Central memory CD8-positive, alpha-beta T cell (primary cell): ENCODE data around the gene ADGB.
"Not testable (repeated sequence)": the region's sequence is repeated elsewhere in the genome, so short reads cannot be mapped to it uniquely, and the experiment has no call there.

ENCODE experiments used
- ATAC-seq: fragments of 150-1000 bp; cut with Tn5 transposase; replicated peaks from 2 replicates; pipeline ENCODE4 v1.10.0; 2022; ENCODE audit warnings: mild to moderate bottlenecking, moderate FRiP score, moderate number of reproducible peaks; ENCODE audit not compliant: poor library complexity, severe bottlenecking; ENCODE audit errors: extremely low read depth
- DNase-seq, 2 donors: peaks; one replicate each; pipeline ENCODE4 v3.0.0; 2021; ENCODE audit warnings: low spot score in 2 of 2
- H3K27ac Mint-ChIP-seq: one replicate; pipeline ENCODE4 v1.8.0; 2022; ENCODE audit warnings: low read depth, mild to moderate bottlenecking, moderate library complexity, mixed read lengths
- H3K27me3 Mint-ChIP-seq: one replicate; pipeline ENCODE4 v1.8.0; 2022; ENCODE audit warnings: mixed read lengths
- H3K36me3 Mint-ChIP-seq: one replicate; pipeline ENCODE4 v1.8.0; 2022; ENCODE audit warnings: mild to moderate bottlenecking, moderate library complexity, mixed read lengths; ENCODE audit not compliant: insufficient read depth
- H3K4me1 Mint-ChIP-seq: one replicate; pipeline ENCODE4 v1.8.0; 2022; ENCODE audit warnings: mixed read lengths
- H3K4me3 Mint-ChIP-seq: one replicate; pipeline ENCODE4 v1.8.0; 2022; ENCODE audit warnings: mild to moderate bottlenecking, moderate library complexity, mixed read lengths
- H3K9me3 Mint-ChIP-seq: one replicate; pipeline ENCODE4 v1.8.0; 2022; ENCODE audit warnings: mixed read lengths

The ADGB gene

DNA sequence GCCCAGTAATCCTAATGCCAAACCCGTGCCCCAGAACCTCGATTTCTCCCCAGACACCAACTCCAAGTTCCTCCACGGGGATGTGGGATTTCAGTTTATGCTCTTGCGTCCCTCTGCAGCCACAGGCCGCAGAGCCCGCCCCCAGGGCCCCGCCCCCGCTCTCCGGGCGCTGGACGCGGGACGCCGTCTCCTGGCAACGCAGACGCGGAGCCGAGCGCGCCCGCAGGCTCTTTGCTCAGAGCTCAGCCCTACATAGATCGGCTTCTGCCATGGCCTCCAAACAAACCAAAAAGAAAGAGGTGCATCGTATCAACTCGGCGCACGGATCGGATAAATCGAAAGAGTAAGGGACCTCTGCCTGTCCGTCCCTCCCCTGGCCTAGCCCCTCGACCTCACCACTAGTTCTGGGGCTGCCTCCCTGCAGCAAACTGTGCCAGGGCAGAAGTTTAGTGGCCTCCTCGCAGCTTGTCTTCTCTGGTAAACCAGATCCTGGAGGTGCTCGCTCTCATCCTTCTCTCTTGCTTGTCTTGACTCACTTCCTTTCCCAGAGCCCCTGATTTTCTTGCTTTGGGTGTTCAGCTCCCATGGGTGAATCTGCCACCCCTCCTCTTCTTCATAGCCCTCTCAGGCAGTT lies at the start of gene ADGB:
TSS of gene ADGB (plus strand) at position 201 of the 634 bp plus-strand sequence. CDS start at position 270, 69 bp downstream.
- ATAC-seq (no peak), DNase-seq (no peak)
- peaks cover 5% of the 10 kb centered on the region for H3K9me3 Mint-ChIP-seq
- H3K27ac Mint-ChIP-seq = no peak within 1 kb of the TSS
- peaks cover 5% of the 10 kb centered on the region for H3K4me1 Mint-ChIP-seq
- H3K4me3 Mint-ChIP-seq = peak within 1 kb of the TSS; percentile 3
- no peaks in the 10 kb centered on the region for H3K36me3 Mint-ChIP-seq
- H3K27me3 Mint-ChIP-seq = no peaks in the 10 kb centered on the region

DNA sequence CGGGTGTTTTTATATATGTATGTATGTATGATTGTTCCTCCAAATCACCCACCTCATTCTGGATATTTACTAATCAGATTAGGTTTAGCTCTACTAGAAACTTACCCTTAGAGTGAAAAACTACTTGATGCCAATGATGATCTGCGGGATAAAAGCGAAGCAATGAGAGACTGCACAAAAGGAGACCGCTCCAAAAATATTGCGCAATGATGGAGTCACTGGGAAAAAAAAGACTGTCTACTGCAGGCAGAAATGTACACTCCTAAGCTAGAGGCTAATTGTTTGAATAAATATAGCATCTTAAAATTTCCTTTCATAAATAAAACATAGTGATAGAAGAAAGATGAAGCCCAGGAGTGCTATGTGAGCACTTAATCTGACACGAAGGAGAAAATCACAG lies 47.9 kb upstream of the ADGB start:
- Mint-ChIP-seq H3K4me3 (no peak overlapping the region), H3K9me3 (peaks cover 6% of the 10 kb centered on the region), H3K36me3 (no peaks in the 10 kb centered on the region), H3K4me1 (no peaks in the 10 kb centered on the region), H3K27me3 (no peaks in the 10 kb centered on the region), H3K27ac (no peak overlapping the region)
- no peak for ATAC-seq
- no peak for DNase-seq

DNA sequence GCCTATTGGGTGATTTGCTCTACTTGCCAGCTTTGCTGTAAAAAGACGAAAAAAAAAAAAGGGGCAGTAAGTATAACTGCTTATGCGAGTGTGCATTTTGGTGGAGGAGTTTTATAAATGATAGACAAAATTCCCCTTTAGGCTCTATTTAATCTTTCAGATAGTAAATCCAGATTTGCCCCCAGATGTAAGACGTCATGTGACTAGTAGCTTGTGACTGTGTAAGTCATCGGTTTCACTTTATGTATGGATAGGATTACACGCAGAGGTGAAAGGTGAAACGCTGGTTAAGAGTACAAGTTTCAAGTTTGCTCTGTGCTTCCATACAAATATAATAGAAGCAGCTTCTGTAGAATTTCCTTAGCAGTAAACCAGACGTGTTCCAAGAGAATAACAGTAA lies 47.2 kb upstream of the ADGB start:
- ATAC-seq (no peak), DNase-seq (no peak)
- Mint-ChIP-seq H3K36me3 (no peaks in the 10 kb centered on the region), H3K4me3 (no peak overlapping the region), H3K27me3 (no peaks in the 10 kb centered on the region), H3K4me1 (no peaks in the 10 kb centered on the region), H3K27ac (no peak overlapping the region), H3K9me3 (peaks cover 6% of the 10 kb centered on the region)

DNA sequence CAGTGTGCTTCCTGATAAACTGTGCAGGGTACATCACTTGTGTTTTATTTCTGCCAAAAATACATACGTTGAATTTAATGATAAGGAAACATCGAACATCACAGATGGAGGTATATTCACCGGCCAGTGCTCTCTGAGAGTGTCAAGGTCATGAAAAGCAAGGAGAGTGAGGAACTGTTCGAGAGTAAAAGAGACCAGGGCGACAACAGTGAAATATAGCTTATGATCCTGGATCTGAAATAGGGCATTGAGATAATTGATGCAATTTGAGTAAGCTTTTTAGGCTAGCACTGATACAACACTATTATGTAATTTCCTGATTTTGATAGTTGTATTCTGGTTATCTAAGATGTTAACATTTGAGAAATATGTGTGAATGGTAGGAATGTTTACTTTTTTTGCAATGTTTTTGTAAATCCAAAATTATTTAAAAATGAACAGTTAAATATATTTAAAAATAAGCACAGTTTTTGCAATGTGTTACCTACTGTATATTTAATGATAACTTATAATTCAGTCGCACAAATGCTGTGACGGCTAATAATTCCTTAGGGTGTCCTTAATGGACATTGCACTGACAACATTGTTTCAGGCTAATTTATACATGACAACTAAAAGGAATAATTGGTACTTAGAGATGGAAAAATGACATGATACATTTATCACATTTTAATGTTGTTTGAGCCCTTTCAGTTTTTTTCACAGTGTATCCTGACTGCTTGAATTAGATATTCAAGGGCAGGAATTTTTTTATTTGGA lies 45.2 kb upstream of the ADGB start:
- H3K27me3 Mint-ChIP-seq = no peaks in the 10 kb centered on the region
- ATAC-seq (no peak), DNase-seq (no peak)
- peaks cover 6% of the 10 kb centered on the region for H3K9me3 Mint-ChIP-seq
- H3K4me1 Mint-ChIP-seq = no peaks in the 10 kb centered on the region
- no peak overlapping the region for H3K4me3 Mint-ChIP-seq
- no peaks in the 10 kb centered on the region for H3K36me3 Mint-ChIP-seq
- no peak overlapping the region for H3K27ac Mint-ChIP-seq

DNA sequence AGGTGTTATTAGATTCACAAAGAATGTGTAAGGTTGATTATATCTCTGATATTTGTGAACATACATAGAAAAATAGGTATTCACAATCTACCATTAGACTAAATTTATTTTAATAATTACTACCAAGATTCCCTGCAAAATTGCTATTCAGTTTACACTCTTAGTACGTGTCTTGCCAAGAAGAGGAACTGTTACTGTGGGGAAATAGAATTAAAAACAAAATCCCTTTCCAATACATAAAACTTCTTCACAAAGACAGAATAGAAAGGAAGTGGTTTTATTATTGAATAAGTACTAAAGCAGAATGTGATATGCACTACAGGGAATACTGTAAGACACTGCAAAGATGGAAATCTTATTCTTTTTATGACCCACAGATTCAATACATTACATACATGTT lies 38.2 kb upstream of the ADGB start:
- no peaks in the 10 kb centered on the region for H3K36me3 Mint-ChIP-seq
- H3K4me1 Mint-ChIP-seq = no peaks in the 10 kb centered on the region
- H3K4me3 Mint-ChIP-seq = no peak overlapping the region
- H3K27ac Mint-ChIP-seq = no peak overlapping the region
- no peaks in the 10 kb centered on the region for H3K27me3 Mint-ChIP-seq
- H3K9me3 Mint-ChIP-seq = peaks cover 6% of the 10 kb centered on the region
- no peak for ATAC-seq
- no peak for DNase-seq

DNA sequence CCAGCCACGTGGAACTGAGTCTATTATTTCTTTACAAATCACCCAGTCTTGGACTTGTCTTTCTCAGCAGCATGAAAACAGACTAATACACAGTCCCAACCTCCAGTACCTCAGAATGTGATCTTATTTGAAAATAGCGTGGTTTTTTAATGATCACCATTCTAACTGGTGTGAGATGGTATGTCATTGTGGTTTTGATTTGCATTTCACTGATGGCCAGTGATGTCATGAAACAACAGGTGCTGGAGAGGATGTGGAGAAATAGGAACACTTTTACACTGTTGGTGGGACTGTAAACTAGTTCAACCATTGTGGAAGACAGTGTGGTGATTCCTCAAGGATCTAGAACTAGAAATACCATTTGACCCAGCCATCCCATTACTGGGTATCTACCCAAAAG lies 32.1 kb upstream of the ADGB start:
- not testable (repeated sequence) for H3K4me1 Mint-ChIP-seq, H3K4me3 Mint-ChIP-seq, ATAC-seq, H3K27me3 Mint-ChIP-seq, H3K36me3 Mint-ChIP-seq, H3K27ac Mint-ChIP-seq, DNase-seq
- H3K9me3 Mint-ChIP-seq = peaks cover 24% of the 10 kb centered on the region

DNA sequence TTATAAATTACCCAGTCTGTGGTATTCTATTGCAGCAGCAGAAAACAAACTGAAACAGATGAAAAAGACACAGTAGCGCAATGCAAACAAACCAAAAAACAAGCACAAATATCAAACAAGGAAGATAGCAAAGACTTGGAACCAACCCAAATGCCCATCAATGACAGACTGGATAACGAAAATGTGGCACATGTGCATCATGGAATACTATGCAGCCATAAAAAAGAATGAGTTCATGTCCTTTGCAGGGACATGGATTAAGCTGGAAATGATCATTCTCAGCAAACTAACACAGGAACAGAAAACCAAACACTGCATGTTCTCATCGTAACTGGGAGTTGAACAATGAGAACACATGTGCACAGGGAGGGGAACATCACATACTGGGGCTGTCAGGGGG lies 30.2 kb upstream of the ADGB start:
- DNase-seq, H3K4me1 Mint-ChIP-seq, H3K27ac Mint-ChIP-seq, H3K36me3 Mint-ChIP-seq, H3K4me3 Mint-ChIP-seq, H3K27me3 Mint-ChIP-seq, ATAC-seq: not testable (repeated sequence)
- peaks cover 30% of the 10 kb centered on the region for H3K9me3 Mint-ChIP-seq

DNA sequence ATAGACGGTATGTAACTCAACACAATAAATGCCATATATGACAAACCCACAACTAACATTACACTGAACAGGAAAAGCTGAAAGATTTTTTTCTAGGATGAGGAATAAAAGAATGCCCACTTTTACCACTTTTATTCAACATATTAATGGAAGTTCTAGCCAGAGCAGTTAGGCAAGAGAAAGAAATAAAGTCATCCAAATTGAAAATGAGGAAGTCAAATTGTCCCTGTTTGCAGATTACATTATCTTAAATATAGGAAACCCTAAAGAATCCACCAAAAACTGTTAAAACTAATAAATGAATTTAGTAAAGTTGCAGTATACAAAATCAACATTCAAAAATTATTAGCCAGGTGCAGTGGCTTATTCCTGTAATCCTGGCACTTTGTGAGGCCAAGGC lies 24.6 kb upstream of the ADGB start:
- Mint-ChIP-seq H3K4me1 (no peaks in the 10 kb centered on the region), H3K9me3 (peaks cover 23% of the 10 kb centered on the region), H3K27ac (no peak overlapping the region), H3K4me3 (no peak overlapping the region), H3K36me3 (no peaks in the 10 kb centered on the region), H3K27me3 (no peaks in the 10 kb centered on the region)
- ATAC-seq = no peak
- no peak for DNase-seq

DNA sequence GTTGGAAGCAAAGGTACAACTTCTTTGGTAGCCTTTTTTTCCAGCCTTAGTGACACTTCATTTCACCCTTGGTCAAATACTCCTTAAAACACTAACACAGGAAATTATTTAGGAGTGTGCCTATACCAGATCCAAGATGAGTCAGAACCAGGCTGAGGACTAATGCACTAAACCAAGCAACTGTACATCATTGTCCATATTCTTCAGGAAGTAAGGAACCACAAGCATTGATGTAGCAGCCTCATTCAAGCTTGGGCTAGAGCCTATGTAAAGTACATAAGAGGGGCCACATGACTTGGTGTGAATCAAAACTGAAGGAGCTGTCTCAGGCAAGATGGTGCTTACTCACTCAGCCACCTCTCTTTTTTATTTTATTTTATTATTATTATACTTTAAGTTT lies 20.7 kb upstream of the ADGB start:
- no peak overlapping the region for H3K4me3 Mint-ChIP-seq
- DNase-seq (no peak), ATAC-seq (no peak)
- H3K27ac Mint-ChIP-seq = no peak overlapping the region
- H3K36me3 Mint-ChIP-seq = no peaks in the 10 kb centered on the region
- no peaks in the 10 kb centered on the region for H3K4me1 Mint-ChIP-seq
- no peaks in the 10 kb centered on the region for H3K27me3 Mint-ChIP-seq
- H3K9me3 Mint-ChIP-seq = no peaks in the 10 kb centered on the region

DNA sequence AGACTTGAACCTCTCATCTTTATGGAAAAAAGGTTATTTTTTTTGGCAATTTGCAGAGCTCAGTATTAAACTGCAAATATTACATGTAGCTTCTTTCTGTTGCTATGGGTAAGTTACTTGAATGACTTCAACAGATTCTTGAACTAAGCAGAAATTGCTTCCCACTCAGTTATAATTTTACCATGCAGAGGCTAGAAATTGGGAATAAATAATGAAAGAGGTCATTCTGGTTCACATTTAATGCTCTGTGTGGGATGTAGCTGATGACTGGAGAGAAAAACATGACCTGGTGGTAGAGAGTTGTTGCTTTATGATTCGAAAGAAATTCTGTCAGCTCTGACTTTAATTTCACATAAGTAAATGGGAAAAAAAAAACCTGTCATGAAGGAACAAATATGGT lies 16.8 kb upstream of the ADGB start:
- Mint-ChIP-seq H3K27ac (no peak overlapping the region), H3K36me3 (no peaks in the 10 kb centered on the region), H3K9me3 (no peaks in the 10 kb centered on the region), H3K27me3 (no peaks in the 10 kb centered on the region), H3K4me1 (no peaks in the 10 kb centered on the region), H3K4me3 (no peak overlapping the region)
- ATAC-seq = no peak
- no peak for DNase-seq

DNA sequence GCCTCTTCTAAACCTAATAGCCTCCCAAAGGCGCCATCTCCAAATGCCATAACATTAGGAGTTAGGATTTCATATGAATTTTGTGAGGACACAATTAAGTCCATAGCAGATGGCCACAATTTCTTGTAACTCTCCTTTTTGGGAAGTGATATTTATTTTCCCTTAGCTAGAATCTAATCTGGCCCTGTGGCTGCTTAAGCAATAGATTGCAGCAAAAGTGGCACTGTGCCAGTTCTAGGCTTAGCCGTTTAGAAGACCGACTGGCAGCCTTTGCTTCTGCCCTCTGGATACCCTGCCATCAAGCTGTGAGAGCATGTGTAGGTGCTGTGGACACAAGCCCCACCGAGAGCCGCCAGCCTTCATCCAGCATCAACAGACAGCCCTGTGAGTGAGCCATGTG lies 15.9 kb upstream of the ADGB start:
- DNase-seq = no peak
- H3K27ac Mint-ChIP-seq = no peak overlapping the region
- no peak for ATAC-seq

DNA sequence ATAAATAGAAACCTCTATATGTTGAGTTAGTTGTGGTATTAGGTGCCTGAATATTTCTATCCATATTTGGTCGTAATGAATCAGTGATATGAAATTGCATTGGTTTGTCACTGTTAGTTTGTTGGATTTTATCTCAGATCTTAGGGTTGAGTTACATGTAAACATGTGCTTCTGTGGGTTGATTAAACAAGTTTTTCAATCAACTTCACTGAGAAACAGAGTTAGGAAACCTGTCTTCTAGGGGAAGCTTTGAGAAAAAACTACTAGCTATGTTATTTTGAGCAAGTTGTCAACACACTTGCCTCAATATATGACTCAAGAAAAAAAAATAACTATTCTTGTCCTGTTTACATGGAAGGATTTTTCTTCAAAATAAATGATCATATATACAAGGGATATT lies 14.8 kb upstream of the ADGB start:
- Mint-ChIP-seq H3K36me3 (no peaks in the 10 kb centered on the region), H3K4me1 (no peaks in the 10 kb centered on the region), H3K9me3 (no peaks in the 10 kb centered on the region), H3K27me3 (no peaks in the 10 kb centered on the region), H3K27ac (no peak overlapping the region), H3K4me3 (no peak overlapping the region)
- DNase-seq (no peak), ATAC-seq (no peak)

More for the DNA sequence above, 15.9 kb upstream of the ADGB start:
- Mint-ChIP-seq H3K4me1 (no peaks in the 10 kb centered on the region), H3K9me3 (no peaks in the 10 kb centered on the region), H3K27me3 (no peaks in the 10 kb centered on the region), H3K4me3 (no peak overlapping the region), H3K36me3 (no peaks in the 10 kb centered on the region)

DNA sequence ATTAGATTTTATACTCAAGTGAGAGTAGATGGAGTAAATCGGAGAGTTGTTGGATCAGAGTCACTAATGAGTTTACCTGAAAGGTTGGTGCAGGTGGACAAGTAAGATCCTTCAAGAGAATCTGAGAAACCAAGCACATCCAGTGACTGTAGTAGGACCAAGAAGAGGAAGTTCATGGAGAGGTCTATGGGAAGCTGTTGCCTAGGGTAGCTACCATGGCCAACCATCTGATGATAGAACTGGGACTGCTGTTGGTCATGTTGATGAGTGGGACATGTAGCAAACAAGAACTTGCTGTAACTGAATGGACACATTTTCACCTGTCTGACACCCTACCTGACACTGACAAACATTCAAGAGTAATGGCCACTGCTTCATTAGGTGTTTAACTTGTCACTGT lies 11.3 kb upstream of the ADGB start:
- H3K27ac Mint-ChIP-seq = no peak overlapping the region
- no peaks in the 10 kb centered on the region for H3K36me3 Mint-ChIP-seq
- H3K4me1 Mint-ChIP-seq = no peaks in the 10 kb centered on the region
- no peaks in the 10 kb centered on the region for H3K9me3 Mint-ChIP-seq
- ATAC-seq (no peak), DNase-seq (no peak)
- H3K4me3 Mint-ChIP-seq = no peak overlapping the region
- no peaks in the 10 kb centered on the region for H3K27me3 Mint-ChIP-seq
